RKO (cell line): ENCODE data around the gene DNAJC6.
"Not testable (repeated sequence)": the region's sequence is repeated elsewhere in the genome, so short reads cannot be mapped to it uniquely, and the experiment has no call there.

ENCODE experiments used
- DNase-seq: peaks from one replicate; pipeline ENCODE4 v3.0.0-alpha.2; 2016; ENCODE audit warnings: low spot score

DNAJC6 gene

DNA sequence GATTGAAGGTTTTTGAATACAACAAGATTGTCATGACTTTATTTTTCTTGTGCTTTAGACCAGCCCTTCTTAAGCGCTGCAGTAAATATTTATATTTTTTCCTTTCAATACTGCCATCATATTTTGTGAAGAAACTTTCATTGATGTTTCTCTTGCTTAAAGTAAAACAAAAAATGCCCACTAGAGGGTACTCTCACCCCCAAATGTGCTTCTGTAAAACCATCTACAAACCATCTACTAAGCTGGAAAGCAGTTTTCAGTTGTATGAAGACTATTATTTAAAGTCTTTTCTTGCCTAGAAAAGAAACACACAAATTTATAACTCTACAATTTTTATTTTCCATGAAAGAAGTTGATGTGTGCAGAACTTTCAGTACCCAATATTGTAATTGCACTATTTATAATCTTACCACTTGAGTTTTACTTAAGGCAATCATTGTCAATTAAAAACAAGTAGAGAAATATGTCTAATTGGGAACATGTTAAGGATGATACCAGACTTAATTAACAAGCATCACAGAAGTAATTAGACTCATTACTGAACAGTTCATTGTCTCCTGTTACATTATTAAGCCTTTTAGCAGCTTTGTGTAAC is 121.9 kb downstream of the DNAJC6 start:
- peak; percentile 58 for DNase-seq

DNA sequence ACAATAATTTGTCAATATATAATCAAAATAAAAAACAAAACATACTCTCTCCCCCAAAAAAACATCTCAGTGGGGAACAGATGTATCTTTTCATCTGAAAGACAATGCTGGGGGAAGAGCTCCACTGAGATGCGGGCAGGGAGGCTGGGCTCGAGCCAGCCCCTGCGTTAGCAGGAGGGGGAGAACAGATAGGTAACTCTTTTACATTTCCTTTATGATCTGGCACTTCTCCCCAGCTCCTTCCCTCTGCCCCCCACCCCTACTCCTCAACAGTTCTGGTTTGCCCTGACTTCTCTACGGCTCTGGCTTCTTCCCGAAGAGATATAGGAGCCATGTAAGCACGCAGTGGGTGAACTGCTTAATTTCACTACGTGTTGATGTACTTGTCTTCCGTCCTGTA is 123.6 kb downstream of the DNAJC6 start:
- no peak for DNase-seq

DNA sequence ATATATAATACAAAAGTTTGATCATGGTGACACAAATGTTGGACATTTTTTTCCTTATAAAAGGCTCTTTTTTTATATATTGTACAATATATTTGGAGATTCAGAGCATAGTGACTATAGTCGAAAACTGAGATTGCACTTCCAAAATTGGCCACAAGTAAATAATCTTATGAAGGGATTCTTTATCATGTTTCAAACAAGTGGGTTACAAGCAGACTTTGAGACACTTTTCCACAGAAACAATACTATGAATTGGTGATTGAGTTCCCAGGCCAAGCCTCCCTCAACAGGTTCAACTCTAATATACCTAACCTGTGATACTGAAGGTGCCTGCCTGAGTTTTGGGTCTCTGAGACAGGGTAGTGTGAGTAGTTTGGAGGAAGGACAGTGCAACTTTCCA is 124.9 kb downstream of the DNAJC6 start:
- DNase-seq = peak; percentile 18

DNA sequence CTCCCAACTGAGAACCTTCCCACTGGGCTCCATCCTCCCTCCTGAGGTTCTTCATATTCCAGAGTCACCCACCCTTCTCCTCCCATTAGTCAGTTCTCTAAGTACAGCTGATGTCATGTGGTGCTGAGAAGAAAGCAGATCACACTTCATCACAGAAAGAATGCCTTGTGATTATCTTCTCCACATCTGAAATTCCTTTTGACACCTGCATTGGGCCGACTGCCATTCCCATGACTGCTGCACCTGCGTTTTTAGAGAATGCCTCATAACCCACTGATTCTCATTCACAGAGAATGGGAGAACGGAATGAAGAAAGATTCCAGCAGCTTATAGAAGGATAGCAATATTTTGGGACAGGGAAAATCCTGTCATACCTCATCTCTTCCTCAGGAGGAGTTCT is 125.4 kb downstream of the DNAJC6 start:
- DNase-seq = no peak

DNA sequence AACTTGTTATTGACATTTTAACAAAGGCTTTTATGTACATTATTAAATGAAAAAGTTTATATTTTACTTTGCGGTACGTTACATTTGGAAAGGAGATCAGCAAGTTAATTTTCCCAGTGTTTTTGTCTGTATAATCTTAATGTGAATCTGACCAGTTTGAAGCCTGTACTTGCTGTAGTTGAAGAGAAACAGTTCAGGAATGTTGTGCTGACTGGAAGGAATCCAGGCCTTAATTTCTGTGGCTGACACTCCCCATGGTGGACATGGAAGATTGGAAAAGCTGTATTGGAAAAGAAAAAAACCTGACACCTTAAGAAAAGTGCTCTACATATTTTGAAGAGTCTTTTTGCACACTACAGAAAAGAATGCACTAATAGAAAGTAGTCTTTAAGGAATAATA is 126.6 kb downstream of the DNAJC6 start:
- no peak for DNase-seq

DNA sequence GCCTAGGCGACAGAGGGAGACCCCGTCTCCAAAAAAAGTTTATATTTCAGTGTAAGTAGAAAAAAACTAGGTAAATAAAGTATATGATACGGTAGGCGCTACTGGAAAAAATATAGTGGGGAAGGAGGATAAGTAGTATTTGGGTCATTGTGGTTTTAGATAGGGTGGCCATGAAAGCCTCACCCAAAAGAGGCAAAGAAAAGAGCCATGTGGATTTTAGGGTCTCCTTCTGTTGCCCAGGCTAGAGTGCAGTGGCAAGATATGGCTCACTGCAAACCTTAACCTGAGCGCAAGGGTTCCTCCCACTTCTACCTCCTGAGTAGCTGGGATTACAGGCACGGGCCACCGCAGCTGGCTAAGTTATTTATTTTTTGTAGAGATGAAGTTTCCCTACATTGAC is 128.3 kb downstream of the DNAJC6 start:
- DNase-seq = no peak

DNA sequence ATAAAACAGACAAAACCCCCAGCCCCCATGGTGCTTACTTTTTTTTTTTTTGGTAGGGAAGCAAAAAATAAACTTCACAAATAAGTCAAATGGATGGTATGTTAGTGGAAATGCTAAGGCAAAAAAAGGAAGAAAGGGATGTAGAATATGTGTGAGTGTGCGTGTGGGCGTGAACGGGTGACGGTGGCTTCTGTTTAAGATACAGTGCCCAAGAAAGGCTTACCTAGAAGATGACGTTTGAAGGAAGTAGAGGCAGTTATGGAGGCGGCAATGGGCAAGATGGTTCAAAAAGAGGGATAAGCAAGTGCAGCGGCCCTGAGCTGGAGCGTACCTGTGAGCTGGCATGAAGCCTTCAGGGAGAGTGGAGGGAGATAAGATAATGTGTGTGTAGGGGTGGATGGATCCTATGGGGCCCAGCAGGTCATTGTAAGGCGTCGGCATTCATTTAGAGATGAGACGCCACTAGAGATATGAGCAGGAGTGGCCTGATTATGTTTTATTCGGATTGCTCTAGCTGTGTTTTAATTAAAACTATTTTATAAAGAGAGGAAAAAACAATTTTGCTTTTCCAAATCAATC is 131.1 kb downstream of the DNAJC6 start:
- no peak for DNase-seq

DNA sequence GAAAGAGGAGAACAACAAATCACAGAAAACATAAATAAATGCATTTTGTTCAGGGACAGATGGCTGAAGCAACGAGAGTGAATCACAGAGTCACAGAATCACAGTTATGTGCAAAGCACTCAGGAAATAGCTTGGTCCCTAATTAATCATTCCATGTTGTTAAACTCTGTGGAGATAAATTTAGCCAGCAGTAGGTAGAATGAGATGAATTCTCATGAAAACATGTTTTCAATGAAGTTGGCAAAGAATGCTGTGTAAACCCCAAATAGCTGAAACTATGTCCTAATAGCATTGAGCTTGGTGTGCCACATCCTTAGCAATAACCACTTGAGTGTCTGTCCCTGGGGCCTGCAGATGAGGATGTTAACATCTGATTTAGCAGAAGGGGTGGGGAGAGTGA is 131.6 kb downstream of the DNAJC6 start:
- no peak for DNase-seq

DNA sequence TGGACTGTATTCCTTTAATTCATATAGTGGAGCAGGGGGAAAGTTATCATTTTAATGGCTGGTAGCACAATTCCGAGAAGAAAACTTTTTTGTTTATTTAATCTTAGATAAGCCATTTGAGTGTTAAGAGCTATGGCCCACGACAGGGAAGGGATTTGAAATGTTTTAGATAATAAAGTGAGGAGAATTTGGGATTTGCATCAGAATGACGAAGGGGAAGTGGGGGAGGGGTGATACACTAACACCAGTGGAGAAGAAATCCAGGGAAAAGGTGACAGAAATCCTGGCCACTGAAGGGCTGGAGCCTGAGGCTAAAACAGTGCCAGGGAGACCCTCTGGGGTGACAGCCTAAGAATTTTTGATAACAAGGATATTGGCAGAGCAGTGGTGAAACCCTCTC is 132.1 kb downstream of the DNAJC6 start:
- no peak for DNase-seq

DNA sequence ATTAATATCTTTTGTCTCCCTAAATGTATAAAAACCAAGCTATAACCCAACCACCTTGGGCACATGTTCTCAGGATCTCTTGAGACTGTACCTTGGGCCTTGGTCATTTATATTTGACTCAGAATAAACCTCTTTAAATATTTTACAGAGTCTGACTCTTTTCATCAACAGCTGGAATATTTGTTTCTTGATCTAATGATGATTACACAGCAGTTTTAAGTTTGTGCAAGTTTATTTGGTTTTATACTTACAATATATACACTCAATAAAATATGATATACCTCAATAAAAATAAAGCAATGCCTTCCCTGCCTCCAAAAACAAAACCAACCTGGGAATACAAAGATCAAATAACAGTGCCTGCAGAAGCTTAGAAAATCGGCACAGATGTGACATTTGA is 133.1 kb downstream of the DNAJC6 start:
- DNase-seq = no peak

DNA sequence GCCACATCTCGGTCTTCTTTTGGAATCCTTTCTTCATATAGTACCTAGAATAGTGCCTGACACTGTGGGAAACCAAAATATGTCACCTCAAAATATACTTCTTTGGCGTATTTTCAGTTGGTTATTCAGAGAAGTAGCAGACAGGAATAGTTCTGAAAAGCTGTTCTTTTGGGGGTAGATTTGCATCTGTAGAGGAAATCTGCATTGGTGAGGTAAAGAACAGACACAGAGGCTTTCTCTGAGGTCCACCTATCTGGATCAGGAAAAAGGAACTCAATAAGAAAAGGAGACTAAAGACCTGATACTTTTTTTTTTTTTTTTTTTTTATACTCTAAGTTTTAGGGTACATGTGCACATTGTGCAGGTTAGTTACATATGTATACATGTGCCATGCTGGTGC is 134.3 kb downstream of the DNAJC6 start:
- DNase-seq = no peak

DNA sequence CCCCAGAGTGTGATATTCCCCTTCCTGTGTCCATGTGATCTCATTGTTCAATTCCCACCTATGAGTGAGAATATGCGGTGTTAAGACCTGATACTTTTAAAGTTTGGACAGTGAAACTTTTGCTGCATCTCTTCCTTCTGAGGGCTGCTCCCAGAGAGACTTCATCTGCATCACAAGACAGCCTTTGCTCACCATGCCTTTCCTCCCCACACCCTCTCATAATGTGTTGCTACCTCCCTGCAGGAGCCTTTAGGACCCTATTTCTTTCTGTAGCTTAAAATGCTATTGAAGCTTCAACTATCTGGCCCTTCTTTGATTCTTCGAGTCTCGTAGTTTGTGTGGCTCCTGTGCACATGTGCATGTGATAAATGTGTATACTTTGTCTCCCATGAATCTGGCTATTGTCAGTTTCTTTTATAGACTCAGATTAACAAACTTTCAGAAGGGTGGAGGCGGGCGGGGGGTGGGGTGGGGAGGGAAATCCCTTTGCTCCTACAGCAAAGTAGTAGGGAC is 134.8 kb downstream of the DNAJC6 start:
- DNase-seq = no peak

DNA sequence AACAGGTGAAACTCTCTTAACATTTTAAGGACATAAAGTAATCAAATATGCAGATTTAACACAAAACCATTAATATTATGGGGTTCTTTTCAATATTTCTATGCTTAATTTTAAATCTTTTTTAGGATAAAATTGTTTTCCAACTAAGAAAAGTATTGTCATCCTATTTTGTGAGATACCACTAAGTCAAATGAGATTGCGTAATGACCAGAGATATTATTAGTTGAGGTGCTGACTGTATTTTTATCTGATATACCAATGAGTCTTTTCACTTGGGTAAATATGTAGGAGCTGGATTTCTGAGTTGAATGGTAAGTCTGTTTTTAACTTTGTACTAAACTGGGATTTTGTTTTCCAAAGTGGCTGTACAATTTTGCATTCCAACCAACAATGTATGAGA is 136.5 kb downstream of the DNAJC6 start:
- DNase-seq = no peak

DNA sequence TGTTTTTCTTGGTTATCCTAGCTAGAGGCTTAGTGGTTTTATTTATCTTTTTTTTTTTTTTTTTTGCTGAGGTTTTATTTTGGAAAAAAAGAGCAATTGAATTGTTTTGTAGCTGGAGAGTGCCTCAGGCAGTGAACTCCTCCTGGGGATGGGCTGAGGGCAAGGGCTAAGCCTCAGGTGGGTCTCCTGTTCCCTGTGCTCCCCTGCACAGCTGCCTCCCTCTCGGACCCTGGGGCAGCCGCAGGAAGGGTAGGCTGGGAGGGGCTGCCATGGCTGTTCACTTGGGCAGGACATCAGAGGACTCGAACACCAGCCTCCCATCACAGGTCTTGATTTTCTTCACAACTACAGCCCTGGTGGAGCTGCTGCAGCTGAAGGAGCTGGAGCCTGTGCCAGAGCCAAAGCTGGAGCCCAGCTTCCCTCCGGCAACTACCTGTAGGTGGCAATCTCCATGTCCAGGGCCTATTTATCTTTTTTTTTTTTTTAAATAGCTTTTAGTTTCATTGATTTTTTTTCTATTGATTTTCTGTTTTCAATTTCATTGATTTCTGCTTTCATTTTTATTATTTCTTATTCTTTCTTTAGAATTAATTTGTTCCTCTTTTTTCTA is 140.0 kb downstream of the DNAJC6 start:
- no peak for DNase-seq

DNA sequence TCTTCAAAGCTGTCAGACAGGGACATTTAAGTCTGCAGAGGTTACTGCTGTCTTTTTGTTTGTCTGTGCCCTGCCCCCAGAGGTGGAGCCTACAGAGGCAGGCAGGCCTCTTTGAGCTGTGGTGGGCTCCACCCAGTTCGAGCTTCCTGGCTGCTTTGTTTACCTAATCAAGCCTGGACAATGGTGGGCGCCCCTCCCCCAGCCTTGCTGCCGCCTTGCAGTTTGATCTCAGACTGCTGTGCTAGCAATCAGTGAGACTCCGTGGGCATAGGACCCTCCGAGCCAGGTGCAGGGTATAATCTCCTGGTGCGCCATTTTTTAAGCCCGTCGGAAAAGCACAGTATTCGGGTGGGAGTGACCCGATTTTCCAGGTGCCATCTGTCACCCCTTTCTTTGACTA is 146.3 kb downstream of the DNAJC6 start:
- not testable (repeated sequence) for DNase-seq

DNA sequence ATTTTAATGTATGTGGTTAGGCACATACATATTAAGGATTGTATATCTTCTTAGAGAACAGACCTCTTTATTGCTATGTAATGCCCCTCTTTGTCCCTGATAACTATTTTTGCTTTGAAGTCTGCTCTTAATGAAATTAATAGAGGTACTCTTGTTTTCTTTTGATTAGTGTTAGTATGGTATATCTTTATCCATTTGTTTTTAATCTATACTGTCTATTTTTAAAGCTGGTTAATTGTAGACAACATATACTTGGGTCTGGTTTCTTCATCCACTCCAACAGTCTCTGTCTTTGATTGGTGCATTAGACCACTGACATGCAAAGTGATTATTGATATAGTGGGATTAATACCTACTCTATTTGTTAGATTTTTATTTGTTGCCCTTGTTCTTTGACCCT is 147.1 kb downstream of the DNAJC6 start:
- DNase-seq = no peak

DNA sequence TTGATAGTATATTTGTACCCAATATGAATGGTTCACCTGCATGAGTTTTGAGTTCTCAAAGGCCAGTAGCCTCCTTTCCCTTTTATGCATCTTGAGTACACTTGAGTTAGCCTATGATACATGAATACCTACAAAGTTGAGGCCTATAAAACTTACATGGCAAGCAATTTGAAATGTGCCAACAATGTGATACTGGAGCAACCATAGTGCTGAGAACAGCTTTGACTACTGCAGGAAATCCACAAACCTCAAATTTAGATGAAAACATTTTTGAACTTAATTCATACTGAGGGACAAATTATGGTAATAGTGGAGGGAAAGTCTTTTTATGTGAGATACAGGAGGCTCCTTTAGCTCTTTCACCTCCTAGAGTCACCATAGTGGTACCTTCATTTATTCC is 148.5 kb downstream of the DNAJC6 start:
- DNase-seq = no peak

DNA sequence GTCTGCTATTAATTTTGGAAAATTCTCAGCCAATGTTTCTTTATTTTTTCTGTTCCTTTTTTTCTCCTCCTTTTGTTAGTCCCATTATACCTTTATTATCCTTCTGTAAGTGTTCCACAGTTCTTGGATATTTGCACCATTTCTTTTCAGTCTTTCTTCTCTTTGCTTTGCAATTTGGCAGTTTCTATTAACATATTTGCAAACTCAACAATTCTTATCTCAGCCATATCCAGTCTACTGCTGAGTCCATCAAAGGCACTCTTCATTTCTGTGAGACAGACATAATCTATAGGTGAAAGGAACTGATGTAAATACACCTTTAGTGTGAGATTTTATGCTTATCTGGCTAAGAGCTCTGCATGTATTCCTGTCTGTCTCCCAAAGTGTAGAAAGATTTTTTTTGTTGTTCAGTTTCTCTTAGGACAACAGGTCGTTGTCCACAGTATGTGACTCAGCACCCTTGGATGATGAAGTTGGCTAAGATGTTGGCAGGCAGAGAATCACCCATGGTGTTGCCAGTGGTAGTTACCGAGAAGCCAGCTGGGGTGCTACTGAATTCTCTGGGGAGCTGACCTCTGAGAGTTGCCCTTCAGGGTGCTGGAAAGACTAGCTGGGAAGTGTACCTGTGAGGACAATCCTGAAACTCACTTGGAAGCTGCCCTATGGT is 149.5 kb downstream of the DNAJC6 start:
- DNase-seq = no peak

DNA sequence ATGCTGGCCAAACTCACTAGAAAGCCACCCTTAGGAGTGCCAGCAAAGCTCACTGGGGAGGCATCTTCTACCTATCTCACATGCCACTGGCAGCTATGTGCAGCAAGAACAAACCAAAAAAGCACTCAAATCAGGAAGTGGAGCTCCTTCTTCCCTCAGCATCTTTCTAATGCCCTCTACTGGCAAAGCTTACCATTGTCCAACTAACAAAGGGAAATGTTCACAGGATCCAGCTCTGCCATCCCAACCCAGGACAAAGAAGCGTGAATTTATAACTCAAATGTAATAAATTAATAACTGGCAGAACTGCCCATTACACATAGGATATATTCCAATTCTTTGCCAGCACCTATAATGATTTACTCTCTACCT is 150.0 kb downstream of the DNAJC6 start:
- DNase-seq = peak; percentile 40
